Lower lobe of right lung (tissue), 2 donors: ENCODE measurements around the gene PHACTR1. TPM values are rescaled to one million over a fixed set of nuclear protein-coding genes. Genes with fewer than 3 reads are reported as not detected.

Experiments
- ATAC-seq, 2 donors: fragments of 200-7000 bp; cut with Tn5 transposase; one replicate each; pipeline ENCODE4 v1.9.1; 2020 to 2022; ENCODE audit warnings: mild to moderate bottlenecking in 2 of 2, moderate library complexity in 2 of 2
- DNase-seq: peaks from one replicate; pipeline ENCODE4 v3.0.0-alpha.2; 2020
- H3K27ac ChIP-seq: fragments of 200-600 bp; one replicate; pipeline ENCODE4 v1.8.0; 2022
- H3K27me3 ChIP-seq: fragments of 200-600 bp; one replicate; pipeline ENCODE4 v1.8.0; 2022; ENCODE audit warnings: low read depth
- H3K36me3 ChIP-seq: fragments of 200-600 bp; one replicate; pipeline ENCODE4 v1.8.0; 2022; ENCODE audit warnings: mild to moderate bottlenecking
- H3K4me1 ChIP-seq: fragments of 200-600 bp; one replicate; pipeline ENCODE4 v1.8.0; 2022
- H3K4me3 ChIP-seq: fragments of 200-600 bp; one replicate; pipeline ENCODE4 v1.8.0; 2022; ENCODE audit warnings: mild to moderate bottlenecking
- H3K9me3 ChIP-seq: fragments of 200-600 bp; one replicate; pipeline ENCODE4 v1.8.0; 2022
- CTCF ChIP-seq: fragments of 200-600 bp; IDR thresholded peaks from one replicate; pipeline ENCODE4 v1.8.0; 2022; ENCODE audit warnings: antibody characterized with exemption, mild to moderate bottlenecking
- intact Hi-C: fragments of 100-400 bp; cut with DNase I; formaldehyde crosslinking; loops from one replicate; pipeline ENCODE4 v1.11.0; 2022
- total RNA-seq: library from RNA; stranded (reverse); fragmentation: NEBNext Ultra II Directional; extraction: Animal tissue kit (Norgen Biotek cat#: 25700); gene quantifications from one replicate; pipeline ENCODE4 v1.2.1, GENCODE V29; 2021
- donor health status: DM: no; HTN: yes; CAD: no; lungs with severe emphysema.

PHACTR1 gene
- total RNA-seq, 1 donor from 2014 or later: 91.0 TPM

- Histone ChIP-seq H3K4me3 (no peak overlapping the region), H3K4me1 (no peaks in the 10 kb centered on the region), H3K27me3 (no peaks in the 10 kb centered on the region), H3K36me3 (no peaks in the 10 kb centered on the region), H3K9me3 (no peaks in the 10 kb centered on the region), H3K27ac (no peak overlapping the region)
- DNase-seq: no peak
- no peak for ATAC-seq
- intact Hi-C loops: no loop called here
- TF ChIP-seq CTCF: no peak
These were observed 455.7 kb downstream of the PHACTR1 start for GRCh38 chr6:13172291-13172690.

DNA sequence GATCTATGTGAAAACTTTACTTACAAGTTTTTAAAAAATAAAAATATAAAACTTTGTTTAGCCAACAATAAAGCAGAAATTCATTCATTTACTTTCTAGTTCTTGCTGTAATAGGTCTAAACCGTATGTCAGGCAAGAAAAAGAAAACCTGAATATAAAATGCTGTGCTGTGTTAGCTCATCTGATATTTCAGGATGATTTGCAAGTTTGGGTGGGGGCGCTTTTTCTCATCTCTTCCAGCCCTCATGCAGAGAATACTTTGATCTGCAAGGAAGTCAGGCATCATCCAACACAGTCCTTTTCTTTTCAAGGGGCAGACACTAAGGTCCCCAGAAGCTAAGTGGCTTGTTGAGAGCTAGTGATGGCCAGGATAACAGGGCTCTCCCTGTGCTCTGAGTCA lies 458.5 kb downstream of the PHACTR1 start:
- H3K4me3 ChIP-seq: no peak overlapping the region
- no peaks in the 10 kb centered on the region for H3K9me3 ChIP-seq
- H3K27ac ChIP-seq: no peak overlapping the region
- no peak for DNase-seq
- ATAC-seq: no peak
- H3K36me3 ChIP-seq: no peaks in the 10 kb centered on the region
- intact Hi-C loops: no loop called here
- H3K27me3 ChIP-seq: no peaks in the 10 kb centered on the region
- no peak for TF ChIP-seq CTCF
- peaks cover 4% of the 10 kb centered on the region for H3K4me1 ChIP-seq

- Histone ChIP-seq H3K4me3 (no peak overlapping the region), H3K9me3 (no peaks in the 10 kb centered on the region), H3K36me3 (no peaks in the 10 kb centered on the region), H3K4me1 (peaks cover 4% of the 10 kb centered on the region), H3K27ac (no peak overlapping the region), H3K27me3 (no peaks in the 10 kb centered on the region)
- DNase-seq: no peak
- intact Hi-C loops: no loop called here
- no peak for TF ChIP-seq CTCF
- ATAC-seq: peak in 1 of 2 donors; percentile 24
These were observed 459.2 kb downstream of the PHACTR1 start for GRCh38 chr6:13175759-13176158.

- Histone ChIP-seq H3K36me3 (peaks cover 4% of the 10 kb centered on the region), H3K27ac (no peak overlapping the region), H3K9me3 (no peaks in the 10 kb centered on the region), H3K4me3 (no peak overlapping the region), H3K27me3 (no peaks in the 10 kb centered on the region), H3K4me1 (peaks cover 4% of the 10 kb centered on the region)
- intact Hi-C loops: no loop called here
- TF ChIP-seq CTCF: no peak
- ATAC-seq (no peak), DNase-seq (no peak)
These were observed 461.1 kb downstream of the PHACTR1 start for GRCh38 chr6:13177664-13178063.

DNA sequence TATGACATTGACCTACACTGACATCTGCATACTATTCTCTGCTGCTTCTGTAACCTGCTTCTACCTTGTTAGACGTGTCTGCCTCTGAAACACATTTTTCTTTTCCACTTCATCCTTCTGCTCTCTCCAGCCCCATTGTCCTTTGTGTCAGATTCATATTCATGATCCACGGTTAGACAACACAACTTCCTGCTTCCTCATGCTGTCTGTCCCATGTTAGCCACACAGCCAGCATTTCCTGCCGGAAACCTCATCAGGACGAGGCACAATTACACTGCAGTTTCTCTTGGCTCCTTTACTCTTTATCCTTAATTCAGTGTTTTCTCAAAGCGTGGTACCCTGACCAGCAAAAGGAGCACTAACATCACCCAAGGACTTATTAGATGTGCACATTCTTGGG lies 461.5 kb downstream of the PHACTR1 start:
- ATAC-seq: peak in 1 of 2 donors; percentile 23
- Histone ChIP-seq H3K27me3 (no peaks in the 10 kb centered on the region), H3K9me3 (no peaks in the 10 kb centered on the region)

More for the DNA sequence above, 461.5 kb downstream of the PHACTR1 start:
- no peak for DNase-seq
- H3K36me3 ChIP-seq: peaks cover 4% of the 10 kb centered on the region
- no peak overlapping the region for H3K4me3 ChIP-seq
- H3K27ac ChIP-seq: no peak overlapping the region
- TF ChIP-seq CTCF: no peak
- peaks cover 4% of the 10 kb centered on the region for H3K4me1 ChIP-seq
- intact Hi-C loops: no loop called here
